B cell (primary cell): ENCODE data around the gene SNRNP70.

ENCODE experiments used
- EZH2 ChIP-seq: IDR thresholded peaks from 2 replicates; pipeline ENCODE4 v1.6.1; 2012; ENCODE audit warnings: borderline replicate concordance, low read depth, mild to moderate bottlenecking, moderate library complexity, low read length; ENCODE audit not compliant: insufficient read depth, poor library complexity, severe bottlenecking
- TF ChIP-seq, protein P1 (sequence below): fragments of 200-600 bp; IDR thresholded peaks from one replicate; pipeline ENCODE4 v1.8.0; 2022; ENCODE audit warnings: antibody characterized with exemption, mild to moderate bottlenecking

DNA sequence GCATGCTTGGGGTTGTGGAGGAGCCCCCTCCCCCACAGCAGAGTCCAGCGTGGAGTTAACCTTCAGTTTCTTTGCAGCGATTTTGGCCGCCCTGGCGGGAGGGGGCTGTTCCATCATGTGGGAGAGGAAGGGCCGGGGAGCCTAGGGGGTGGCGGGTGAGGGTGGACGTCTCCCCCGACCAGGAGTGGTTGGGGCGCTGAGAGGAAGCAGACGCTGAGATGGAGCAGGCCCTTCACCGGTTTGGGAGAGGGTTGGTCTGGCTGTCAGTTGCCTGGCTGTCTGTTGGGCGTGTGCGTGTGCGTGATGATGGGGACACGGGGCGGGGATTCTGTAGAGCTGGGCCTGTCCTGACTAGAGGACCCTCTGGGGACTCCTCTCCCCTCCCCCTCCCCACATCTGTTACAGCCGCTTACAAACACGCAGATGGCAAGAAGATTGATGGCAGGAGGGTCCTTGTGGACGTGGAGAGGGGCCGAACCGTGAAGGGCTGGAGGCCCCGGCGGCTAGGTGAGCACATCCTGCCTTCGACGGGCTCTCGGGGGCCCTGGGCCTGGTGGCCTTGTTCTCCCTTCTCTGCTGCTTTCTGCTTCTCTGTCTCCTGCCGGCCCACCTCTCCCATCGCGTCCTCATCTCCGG, 19.1 kb downstream of the SNRNP70 start:
- TF ChIP-seq, protein P1, sequence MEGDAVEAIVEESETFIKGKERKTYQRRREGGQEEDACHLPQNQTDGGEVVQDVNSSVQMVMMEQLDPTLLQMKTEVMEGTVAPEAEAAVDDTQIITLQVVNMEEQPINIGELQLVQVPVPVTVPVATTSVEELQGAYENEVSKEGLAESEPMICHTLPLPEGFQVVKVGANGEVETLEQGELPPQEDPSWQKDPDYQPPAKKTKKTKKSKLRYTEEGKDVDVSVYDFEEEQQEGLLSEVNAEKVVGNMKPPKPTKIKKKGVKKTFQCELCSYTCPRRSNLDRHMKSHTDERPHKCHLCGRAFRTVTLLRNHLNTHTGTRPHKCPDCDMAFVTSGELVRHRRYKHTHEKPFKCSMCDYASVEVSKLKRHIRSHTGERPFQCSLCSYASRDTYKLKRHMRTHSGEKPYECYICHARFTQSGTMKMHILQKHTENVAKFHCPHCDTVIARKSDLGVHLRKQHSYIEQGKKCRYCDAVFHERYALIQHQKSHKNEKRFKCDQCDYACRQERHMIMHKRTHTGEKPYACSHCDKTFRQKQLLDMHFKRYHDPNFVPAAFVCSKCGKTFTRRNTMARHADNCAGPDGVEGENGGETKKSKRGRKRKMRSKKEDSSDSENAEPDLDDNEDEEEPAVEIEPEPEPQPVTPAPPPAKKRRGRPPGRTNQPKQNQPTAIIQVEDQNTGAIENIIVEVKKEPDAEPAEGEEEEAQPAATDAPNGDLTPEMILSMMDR, result no peak
- no peak for TF ChIP-seq EZH2
